ENCODE measurements around the gene PPFIA1. TPM values are rescaled to one million over a fixed set of nuclear protein-coding genes. Genes with fewer than 3 reads are reported as not detected.

Gene PPFIA1
- total and polyA plus RNA-seq, 2 of the 13 experiments (the other 11 are each of a cell fraction or from before 2014, with no cell fraction given) = 29.9 to 45.2 TPM

DNA sequence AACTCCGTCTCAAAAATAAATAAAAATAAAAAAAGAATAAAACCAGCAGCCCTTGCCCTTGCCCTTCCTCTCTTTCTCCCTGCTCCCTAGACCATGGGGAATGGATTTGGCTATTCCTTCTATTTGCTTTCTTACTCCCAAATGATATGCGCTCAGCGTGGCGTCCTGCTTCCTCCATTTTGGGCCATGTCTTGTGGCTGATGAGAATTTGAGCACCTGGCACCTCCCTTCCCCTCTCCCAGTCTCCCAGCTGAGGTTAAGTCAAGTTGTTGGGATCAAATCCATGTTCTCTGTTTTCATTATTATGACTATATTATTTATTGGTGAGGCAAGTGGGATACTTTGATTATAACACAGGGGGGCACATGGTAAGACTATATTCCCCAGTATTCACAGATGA, 117.1 kb downstream of the PPFIA1 start:
- Histone ChIP-seq H3K9me3 (ENCODE audit: low read length) (no peaks in the 10 kb centered on the region), H3K27ac (ENCODE audit: extremely low read length, insufficient read depth, low read length) (no peak overlapping the region), H3K79me2 (ENCODE audit: insufficient read depth, low read length) (no peaks in the 10 kb centered on the region), H3K36me3 (replicated peaks in 1 of 2; ENCODE audit: control insufficient read depth in 1 of 2, insufficient read depth in 2 of 2, low read length in 2 of 2) (peaks cover 7 to 32% of the 10 kb centered on the region in 2 experiments), H3K4me1 (ENCODE audit: insufficient read depth, low read length) (no peaks in the 10 kb centered on the region), H3K27me3 (ENCODE audit: control insufficient read depth in 1 of 2, insufficient read depth in 2 of 2, low read length in 2 of 2) (no peaks in the 10 kb centered on the region), H3K4me2 (ENCODE audit: low read depth, low read length) (no peak overlapping the region), H3K4me3 (replicated peaks in 1 of 3; ENCODE audit: insufficient read depth in 1 of 3, low read depth in 2 of 3, low read length in 3 of 3) (no peak overlapping the region), H3K9ac (ENCODE audit: insufficient read depth, low read depth, low read length) (no peak overlapping the region), H2AFZ (ENCODE audit: low read length) (no peak overlapping the region), H4K20me1 (ENCODE audit: insufficient read depth, low read length) (peaks cover 3% of the 10 kb centered on the region; the same call in 1 of the 2 replicates)
- WGBS (ENCODE audit: low lambda C conversion rate) = 98% methylated on average over 4 of the region's 4 CpGs
- FAIRE-seq (no peak), ATAC-seq (no peak), DNase-seq (ENCODE audit: low spot score) (no peak)
- ChIA-PET CTCF (ENCODE audit: low intra/inter-chr PET ratio, low total read pairs) (no interaction called here), POLR2A (no interaction called here)
- intact Hi-C loops (cut with micrococcal nuclease; ENCODE audit: unreplicated experiment) (no loop called here), in situ Hi-C loops (cut with HindIII; ENCODE audit: extremely low pct_ligation_motif_present, low pct_unique_long_range_greater_than_20kb) (no loop called here)
- BruUV-seq (replicated peaks) = no TSS peak
- TF ChIP-seq SMAD1 (CRISPR knock-in tag; IDR thresholded peaks at IDR 0.05; ENCODE audit: borderline replicate concordance, low read depth) (no peak), CCDC6 (CRISPR knock-in tag; IDR thresholded peaks at IDR 0.05) (no peak), HES4 (CRISPR knock-in tag; IDR thresholded peaks at IDR 0.05; ENCODE audit: borderline replicate concordance) (no peak), ZNF326 (CRISPR knock-in tag; IDR thresholded peaks at IDR 0.05; ENCODE audit: borderline replicate concordance) (no peak), SIN3B (IDR thresholded peaks at IDR 0.05; ENCODE audit: low read length) (no peak), MED8 (CRISPR knock-in tag; IDR thresholded peaks at IDR 0.05; ENCODE audit: insufficient replicate concordance) (no peak), ZNF124 (CRISPR knock-in tag; IDR thresholded peaks at IDR 0.05) (no peak), KDM3A (CRISPR knock-in tag; IDR thresholded peaks at IDR 0.05; ENCODE audit: low read depth) (no peak)
- TF ChIP-seq, protein P1, sequence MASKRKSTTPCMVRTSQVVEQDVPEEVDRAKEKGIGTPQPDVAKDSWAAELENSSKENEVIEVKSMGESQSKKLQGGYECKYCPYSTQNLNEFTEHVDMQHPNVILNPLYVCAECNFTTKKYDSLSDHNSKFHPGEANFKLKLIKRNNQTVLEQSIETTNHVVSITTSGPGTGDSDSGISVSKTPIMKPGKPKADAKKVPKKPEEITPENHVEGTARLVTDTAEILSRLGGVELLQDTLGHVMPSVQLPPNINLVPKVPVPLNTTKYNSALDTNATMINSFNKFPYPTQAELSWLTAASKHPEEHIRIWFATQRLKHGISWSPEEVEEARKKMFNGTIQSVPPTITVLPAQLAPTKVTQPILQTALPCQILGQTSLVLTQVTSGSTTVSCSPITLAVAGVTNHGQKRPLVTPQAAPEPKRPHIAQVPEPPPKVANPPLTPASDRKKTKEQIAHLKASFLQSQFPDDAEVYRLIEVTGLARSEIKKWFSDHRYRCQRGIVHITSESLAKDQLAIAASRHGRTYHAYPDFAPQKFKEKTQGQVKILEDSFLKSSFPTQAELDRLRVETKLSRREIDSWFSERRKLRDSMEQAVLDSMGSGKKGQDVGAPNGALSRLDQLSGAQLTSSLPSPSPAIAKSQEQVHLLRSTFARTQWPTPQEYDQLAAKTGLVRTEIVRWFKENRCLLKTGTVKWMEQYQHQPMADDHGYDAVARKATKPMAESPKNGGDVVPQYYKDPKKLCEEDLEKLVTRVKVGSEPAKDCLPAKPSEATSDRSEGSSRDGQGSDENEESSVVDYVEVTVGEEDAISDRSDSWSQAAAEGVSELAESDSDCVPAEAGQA (IDR thresholded peaks at IDR 0.05; ENCODE audit: low read depth) = no peak
- TF ChIP-seq, protein P1 (CRISPR knock-in tag; IDR thresholded peaks at IDR 0.05; ENCODE audit: borderline replicate concordance) = no peak
- TF ChIP-seq, protein P2, sequence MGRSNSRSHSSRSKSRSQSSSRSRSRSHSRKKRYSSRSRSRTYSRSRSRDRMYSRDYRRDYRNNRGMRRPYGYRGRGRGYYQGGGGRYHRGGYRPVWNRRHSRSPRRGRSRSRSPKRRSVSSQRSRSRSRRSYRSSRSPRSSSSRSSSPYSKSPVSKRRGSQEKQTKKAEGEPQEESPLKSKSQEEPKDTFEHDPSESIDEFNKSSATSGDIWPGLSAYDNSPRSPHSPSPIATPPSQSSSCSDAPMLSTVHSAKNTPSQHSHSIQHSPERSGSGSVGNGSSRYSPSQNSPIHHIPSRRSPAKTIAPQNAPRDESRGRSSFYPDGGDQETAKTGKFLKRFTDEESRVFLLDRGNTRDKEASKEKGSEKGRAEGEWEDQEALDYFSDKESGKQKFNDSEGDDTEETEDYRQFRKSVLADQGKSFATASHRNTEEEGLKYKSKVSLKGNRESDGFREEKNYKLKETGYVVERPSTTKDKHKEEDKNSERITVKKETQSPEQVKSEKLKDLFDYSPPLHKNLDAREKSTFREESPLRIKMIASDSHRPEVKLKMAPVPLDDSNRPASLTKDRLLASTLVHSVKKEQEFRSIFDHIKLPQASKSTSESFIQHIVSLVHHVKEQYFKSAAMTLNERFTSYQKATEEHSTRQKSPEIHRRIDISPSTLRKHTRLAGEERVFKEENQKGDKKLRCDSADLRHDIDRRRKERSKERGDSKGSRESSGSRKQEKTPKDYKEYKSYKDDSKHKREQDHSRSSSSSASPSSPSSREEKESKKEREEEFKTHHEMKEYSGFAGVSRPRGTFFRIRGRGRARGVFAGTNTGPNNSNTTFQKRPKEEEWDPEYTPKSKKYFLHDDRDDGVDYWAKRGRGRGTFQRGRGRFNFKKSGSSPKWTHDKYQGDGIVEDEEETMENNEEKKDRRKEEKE (IDR thresholded peaks at IDR 0.05) = no peak
- TF ChIP-seq, protein P3, sequence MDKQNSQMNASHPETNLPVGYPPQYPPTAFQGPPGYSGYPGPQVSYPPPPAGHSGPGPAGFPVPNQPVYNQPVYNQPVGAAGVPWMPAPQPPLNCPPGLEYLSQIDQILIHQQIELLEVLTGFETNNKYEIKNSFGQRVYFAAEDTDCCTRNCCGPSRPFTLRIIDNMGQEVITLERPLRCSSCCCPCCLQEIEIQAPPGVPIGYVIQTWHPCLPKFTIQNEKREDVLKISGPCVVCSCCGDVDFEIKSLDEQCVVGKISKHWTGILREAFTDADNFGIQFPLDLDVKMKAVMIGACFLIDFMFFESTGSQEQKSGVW (CRISPR knock-in tag; IDR thresholded peaks at IDR 0.05; ENCODE audit: borderline replicate concordance) = no peak
- TF ChIP-seq, protein P4, sequence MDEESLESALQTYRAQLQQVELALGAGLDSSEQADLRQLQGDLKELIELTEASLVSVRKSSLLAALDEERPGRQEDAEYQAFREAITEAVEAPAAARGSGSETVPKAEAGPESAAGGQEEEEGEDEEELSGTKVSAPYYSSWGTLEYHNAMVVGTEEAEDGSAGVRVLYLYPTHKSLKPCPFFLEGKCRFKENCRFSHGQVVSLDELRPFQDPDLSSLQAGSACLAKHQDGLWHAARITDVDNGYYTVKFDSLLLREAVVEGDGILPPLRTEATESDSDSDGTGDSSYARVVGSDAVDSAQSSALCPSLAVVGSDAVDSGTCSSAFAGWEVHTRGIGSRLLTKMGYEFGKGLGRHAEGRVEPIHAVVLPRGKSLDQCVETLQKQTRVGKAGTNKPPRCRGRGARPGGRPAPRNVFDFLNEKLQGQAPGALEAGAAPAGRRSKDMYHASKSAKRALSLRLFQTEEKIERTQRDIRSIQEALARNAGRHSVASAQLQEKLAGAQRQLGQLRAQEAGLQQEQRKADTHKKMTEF (CRISPR knock-in tag; IDR thresholded peaks at IDR 0.05) = no peak

All from HepG2 (cell line).